Muscle of leg (tissue), 11 donors: ENCODE results near the gene RADIL. TPM values are rescaled to one million over a fixed set of nuclear protein-coding genes. Genes with fewer than 3 reads are reported as not detected.

ENCODE experiments used
- DNase-seq: peaks from one replicate; pipeline ENCODE4 v3.0.0; 2013
- H3K27ac ChIP-seq: one replicate; pipeline ENCODE4 v1.5.1; 2013; ENCODE audit warnings: mild to moderate bottlenecking, low read length, control low read depth
- H3K27me3 ChIP-seq: one replicate; pipeline ENCODE4 v1.6.1; 2013; ENCODE audit warnings: low read length; ENCODE audit not compliant: control insufficient read depth, insufficient read depth
- H3K36me3 ChIP-seq: one replicate; pipeline ENCODE4 v1.6.1; 2013; ENCODE audit warnings: low read length; ENCODE audit not compliant: control insufficient read depth, insufficient read depth
- H3K4me1 ChIP-seq: one replicate; pipeline ENCODE4 v1.6.1; 2013; ENCODE audit warnings: low read length; ENCODE audit not compliant: control insufficient read depth, insufficient read depth
- H3K4me3 ChIP-seq: one replicate; pipeline ENCODE4 v1.5.1; 2013; ENCODE audit warnings: low read length, control low read depth
- H3K9me3 ChIP-seq: replicated peaks from 2 replicates; pipeline ENCODE4 v1.6.1; 2013; ENCODE audit warnings: low read depth, low read length; ENCODE audit not compliant: control insufficient read depth
- WGBS: methylation state at CpG from one replicate; pipeline ENCODE4 v1.1.5; 2013; ENCODE audit warnings: missing lambda C conversion rate; ENCODE audit not compliant: insufficient coverage; 5-methylcytosine and 5-hydroxymethylcytosine counted together
- polyA plus RNA-seq, 8 donors: library from polyadenylated mRNA; unstranded; fragments of 120-200 nt; gene quantifications; one replicate each; pipeline versions ENCODE4 v1.2.1 to v1.2.3, GENCODE V29; 2013; ENCODE audit warnings: inconsistent platforms in 1 of 8, low replicate concordance in 1 of 8; ENCODE audit not compliant: insufficient read length in 8 of 8, insufficient read depth in 1 of 8
- total RNA-seq: library from RNA; stranded (reverse); fragments of 120-200 nt; gene quantifications from one replicate; pipeline ENCODE4 v1.2.4, GENCODE V29; 2013

Gene RADIL
- total and polyA plus RNA-seq, 9 donors = 3.0 to 5.3 (median 3.6) TPM

DNA sequence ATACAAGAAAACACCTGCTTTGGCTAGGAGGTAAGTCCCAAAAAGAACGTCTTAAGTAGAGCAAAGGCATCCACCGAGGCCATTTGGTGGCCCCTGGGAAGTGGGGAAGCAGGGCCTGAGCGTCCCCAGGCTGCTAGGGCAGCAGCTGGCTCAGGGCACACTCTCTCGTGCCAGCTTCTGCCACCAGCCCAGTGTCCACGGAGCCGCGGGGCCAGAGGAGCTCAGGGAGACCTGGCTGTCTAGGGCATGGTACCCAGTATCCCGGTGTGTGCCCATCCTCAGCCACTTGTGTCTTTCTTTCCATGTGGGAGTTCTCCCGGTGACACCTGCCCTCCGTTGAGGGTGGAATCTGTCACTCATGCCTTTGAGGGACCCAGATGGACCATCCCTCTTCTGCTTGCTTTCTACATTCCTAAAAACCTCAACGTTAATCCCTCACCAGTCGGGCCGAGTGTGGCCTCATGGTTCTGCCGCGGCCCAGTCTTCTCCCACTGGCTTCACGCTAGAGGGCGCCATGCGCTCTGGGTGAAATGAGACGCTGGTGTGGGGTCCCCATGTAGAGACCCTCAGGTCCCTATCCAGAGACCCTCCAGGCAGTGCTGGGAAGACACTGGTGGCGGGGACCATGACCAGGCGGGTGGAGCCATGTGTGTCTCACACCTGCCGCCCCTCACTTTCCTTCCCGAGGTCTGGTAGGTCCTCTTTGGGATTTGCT, 117.6 kb downstream of the RADIL start:
- Histone ChIP-seq H3K4me3 (no peak overlapping the region), H3K27ac (peak overlapping the region; percentile 20), H3K9me3 (no peaks in the 10 kb centered on the region), H3K36me3 (peaks cover 54% of the 10 kb centered on the region), H3K27me3 (no peaks in the 10 kb centered on the region), H3K4me1 (peaks cover 7% of the 10 kb centered on the region)
- no peak for DNase-seq
- WGBS = 83% methylated on average over 15 of the region's 23 CpGs

- Histone ChIP-seq H3K36me3 (peaks cover 64% of the 10 kb centered on the region), H3K9me3 (no peaks in the 10 kb centered on the region), H3K4me3 (no peak overlapping the region), H3K27ac (no peak overlapping the region), H3K4me1 (peaks cover 7% of the 10 kb centered on the region), H3K27me3 (no peaks in the 10 kb centered on the region)
- 88% methylated on average over 32 of the region's 35 CpGs for WGBS
- DNase-seq = no peak
These were observed 119.0 kb downstream of the RADIL start for GRCh38 chr7:4764402-4765007.

GRCh38 chr7:4763794-4764185, 119.7 kb downstream of the RADIL start:
- no peak overlapping the region for H3K27ac ChIP-seq
- no peak overlapping the region for H3K4me3 ChIP-seq
- peaks cover 70% of the 10 kb centered on the region for H3K36me3 ChIP-seq
- no peaks in the 10 kb centered on the region for H3K9me3 ChIP-seq
- 90% methylated on average over 15 of the region's 21 CpGs for WGBS
- peaks cover 6% of the 10 kb centered on the region for H3K4me1 ChIP-seq
- no peaks in the 10 kb centered on the region for H3K27me3 ChIP-seq
- no peak for DNase-seq

DNA sequence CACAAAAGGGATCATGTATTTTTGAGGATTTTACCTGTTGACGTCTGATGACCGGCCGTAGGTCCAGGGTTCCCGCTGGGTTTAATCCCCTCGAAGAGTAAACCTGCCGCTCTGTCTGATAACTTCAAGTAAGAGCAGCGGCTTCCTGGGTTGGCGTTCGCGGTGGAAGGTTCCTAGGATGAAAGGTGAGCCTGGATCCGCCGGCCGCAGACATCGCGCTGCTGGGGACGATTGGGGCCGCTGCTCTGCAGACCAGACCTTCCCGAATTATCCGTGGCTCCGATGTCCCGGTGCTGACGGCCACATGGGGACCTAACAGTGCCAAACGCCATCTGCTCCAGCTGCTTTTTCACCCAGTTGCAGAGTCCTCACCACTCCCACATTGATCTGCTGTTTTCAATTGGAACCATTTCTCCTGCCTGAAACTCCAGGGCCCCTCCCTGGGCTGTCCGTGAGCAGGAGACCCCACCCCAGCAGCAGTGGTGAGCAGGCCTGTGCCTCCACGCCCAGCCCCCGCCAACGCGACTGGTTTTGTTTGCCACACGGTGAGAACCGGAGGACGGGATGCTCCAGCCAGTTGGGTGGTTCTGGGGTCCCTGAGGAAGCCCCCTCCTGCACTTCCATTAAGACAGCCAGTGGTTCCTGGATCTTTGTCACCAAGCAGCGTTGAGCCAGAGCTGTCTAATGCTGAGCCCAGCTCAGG, 120.3 kb downstream of the RADIL start:
- peaks cover 73% of the 10 kb centered on the region for H3K36me3 ChIP-seq
- no peaks in the 10 kb centered on the region for H3K27me3 ChIP-seq

DNA sequence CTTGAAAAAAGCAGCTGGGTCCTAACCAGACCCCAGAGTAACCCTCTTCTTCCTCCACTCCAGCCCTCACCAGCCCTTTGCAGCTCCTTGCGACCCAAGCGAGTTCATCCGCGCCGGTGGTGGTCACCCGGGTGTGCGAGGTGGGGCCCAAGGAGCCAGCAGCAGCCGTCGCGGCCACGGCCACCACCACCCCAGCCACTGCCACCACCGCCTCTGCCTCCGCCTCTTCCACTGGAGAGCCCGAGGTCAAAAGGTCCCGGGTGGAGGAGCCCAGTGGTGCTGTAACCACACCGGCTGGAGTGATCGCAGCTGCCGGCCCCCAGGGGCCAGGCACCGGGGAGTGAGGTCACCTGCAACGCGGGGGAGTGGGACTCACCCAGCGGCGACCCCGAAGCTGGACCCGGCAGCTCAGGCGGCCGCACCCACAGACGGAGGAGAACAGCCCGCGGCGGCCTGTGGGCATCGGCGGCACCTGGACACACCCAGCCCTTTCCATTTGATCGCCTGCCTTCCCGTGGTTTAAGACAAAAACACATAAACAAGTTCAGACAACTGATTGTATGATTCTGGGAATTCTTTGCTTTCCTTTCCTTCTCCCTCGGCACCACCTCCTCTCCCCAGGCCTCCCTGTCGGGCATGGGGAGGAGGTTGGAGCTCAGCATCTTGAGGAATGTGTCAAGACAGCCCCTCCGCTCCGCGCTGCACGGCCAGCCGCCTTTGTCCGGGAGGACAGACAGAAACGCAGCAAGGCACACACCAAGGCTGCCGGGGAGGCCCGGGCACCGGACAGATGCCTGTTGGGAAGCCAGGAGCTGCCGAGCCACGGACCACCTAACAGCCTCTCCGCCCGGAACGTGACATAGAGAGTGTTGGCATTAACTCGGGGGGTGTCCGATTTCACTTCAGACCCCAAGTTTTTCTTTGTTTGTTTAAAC, 121.1 kb downstream of the RADIL start:
- H3K27ac ChIP-seq = no peak overlapping the region
- H3K36me3 ChIP-seq = peaks cover 78% of the 10 kb centered on the region
- no peak overlapping the region for H3K4me3 ChIP-seq
- H3K4me1 ChIP-seq = no peaks in the 10 kb centered on the region
- no peak for DNase-seq
- no peaks in the 10 kb centered on the region for H3K27me3 ChIP-seq
- H3K9me3 ChIP-seq = no peaks in the 10 kb centered on the region
- WGBS = 92% methylated on average over 42 of the region's 54 CpGs

More for the DNA sequence above, 120.3 kb downstream of the RADIL start:
- Histone ChIP-seq H3K4me3 (no peak overlapping the region), H3K27ac (no peak overlapping the region), H3K9me3 (no peaks in the 10 kb centered on the region), H3K4me1 (peaks cover under 1% of the 10 kb centered on the region)
- 93% methylated on average over 31 of the region's 32 CpGs for WGBS
- DNase-seq = no peak

- no peak for DNase-seq
- WGBS = 96% methylated on average over 26 of the region's 26 CpGs
- Histone ChIP-seq H3K4me3 (no peak overlapping the region), H3K9me3 (no peaks in the 10 kb centered on the region), H3K36me3 (peaks cover 87% of the 10 kb centered on the region), H3K4me1 (no peaks in the 10 kb centered on the region), H3K27ac (no peak overlapping the region), H3K27me3 (no peaks in the 10 kb centered on the region)
These were observed 122.6 kb downstream of the RADIL start for GRCh38 chr7:4760952-4761351.

DNA sequence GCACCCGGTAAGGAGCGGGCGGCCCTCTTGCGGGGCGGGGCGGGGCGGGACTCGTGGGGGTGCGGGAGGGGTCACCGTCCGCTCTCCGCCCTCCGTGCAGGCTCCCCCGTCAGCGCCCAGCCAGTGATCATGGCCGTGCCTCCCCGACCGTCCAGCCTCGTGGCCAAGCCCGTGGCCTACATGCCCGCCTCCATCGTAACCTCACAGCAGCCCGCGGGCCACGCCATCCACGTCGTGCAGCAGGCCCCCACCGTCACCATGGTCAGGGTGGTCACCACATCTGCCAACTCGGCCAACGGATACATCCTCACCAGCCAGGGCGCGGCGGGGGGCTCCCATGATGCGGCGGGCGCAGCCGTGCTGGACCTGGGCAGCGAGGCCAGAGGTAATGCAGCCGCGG, 124.3 kb downstream of the RADIL start:
- H3K4me3 ChIP-seq = no peak overlapping the region

GRCh38 chr7:4758791-4759190, 124.7 kb downstream of the RADIL start:
- H3K4me1 ChIP-seq = no peaks in the 10 kb centered on the region
- H3K36me3 ChIP-seq = peaks cover 90% of the 10 kb centered on the region
- 91% methylated on average over 29 of the region's 29 CpGs for WGBS
- no peaks in the 10 kb centered on the region for H3K27me3 ChIP-seq
- no peak overlapping the region for H3K27ac ChIP-seq
- H3K4me3 ChIP-seq = no peak overlapping the region
- DNase-seq = no peak
- H3K9me3 ChIP-seq = no peaks in the 10 kb centered on the region

More for the DNA sequence above, 124.3 kb downstream of the RADIL start:
- H3K27me3 ChIP-seq = no peaks in the 10 kb centered on the region
- H3K4me1 ChIP-seq = no peaks in the 10 kb centered on the region
- WGBS = 95% methylated on average over 38 of the region's 40 CpGs
- no peaks in the 10 kb centered on the region for H3K9me3 ChIP-seq
- peaks cover 92% of the 10 kb centered on the region for H3K36me3 ChIP-seq
- DNase-seq = no peak
- no peak overlapping the region for H3K27ac ChIP-seq

GRCh38 chr7:4758111-4758510, 125.4 kb downstream of the RADIL start:
- Histone ChIP-seq H3K4me1 (no peaks in the 10 kb centered on the region), H3K9me3 (no peaks in the 10 kb centered on the region), H3K27ac (no peak overlapping the region), H3K36me3 (peaks cover 83% of the 10 kb centered on the region), H3K27me3 (no peaks in the 10 kb centered on the region), H3K4me3 (no peak overlapping the region)
- WGBS = 95% methylated on average over 19 of the region's 19 CpGs
- DNase-seq = no peak
